Brain microvascular endothelial cell (primary cell): ENCODE measurements around the gene KAT14.
A peak's percentile ranks its signal among the peaks of the same experiment; 100 is the strongest.
"Not testable (repeated sequence)": the region's sequence is repeated elsewhere in the genome, so short reads cannot be mapped to it uniquely, and the experiment has no call there.

ENCODE experiments used
- DNase-seq: peaks from one replicate; pipeline ENCODE4 v3.0.0-alpha.2; 2020
- H3K27ac ChIP-seq: fragments of 250-450 bp; sonication (Bioruptor Pico); 2 replicates; pipeline ENCODE4 v1.5.1; 2020; ENCODE audit warnings: mild to moderate bottlenecking, moderate library complexity
- H3K27me3 ChIP-seq: fragments of 250-450 bp; sonication (Bioruptor Pico); replicated peaks from 2 replicates; pipeline ENCODE4 v1.5.1; 2020; ENCODE audit warnings: mild to moderate bottlenecking
- H3K36me3 ChIP-seq: fragments of 250-450 bp; sonication (Bioruptor Pico); replicated peaks from 2 replicates; pipeline ENCODE4 v1.5.1; 2020; ENCODE audit warnings: mild to moderate bottlenecking
- H3K4me3 ChIP-seq: 2 replicates; pipeline ENCODE4 v1.5.1; 2011; ENCODE audit warnings: low read depth, mild to moderate bottlenecking, control low read depth, low read length, moderate library complexity
- CTCF ChIP-seq: IDR thresholded peaks from 2 replicates; pipeline ENCODE4 v1.5.1; 2011; ENCODE audit warnings: low read depth, mild to moderate bottlenecking, moderate library complexity, low read length, control low read depth, inconsistent platforms; ENCODE audit errors: missing control alignments
- in situ Hi-C: cut with HindIII; loops from 2 replicates; pipeline ENCODE4 v1.10.0; 2017; ENCODE audit warnings: low sequenced_read_pairs, low pct_ligation_motif_present

The KAT14 gene

GRCh38 chr20:18137412-18138265 is at the start of gene KAT14, which contains the start of gene PET117:
Gene KAT14, plus strand, starts transcription at chr20:18137863. Its CDS starts 4,798 bp downstream, at chr20:18142661.
Gene PET117, plus strand, starts transcription at chr20:18137863. Its CDS starts 93 bp downstream, at chr20:18137956.
- Histone ChIP-seq H3K27me3 (no peaks in the 10 kb centered on the region), H3K4me3 (peak within 1 kb of the TSS; percentile 86), H3K36me3 (peaks cover 3% of the 10 kb centered on the region), H3K27ac (peak within 1 kb of the TSS; percentile 63)
- in situ Hi-C loops, result no loop called here
- TF ChIP-seq CTCF, result no peak
- DNase-seq, result peak; percentile 85

- H3K27ac ChIP-seq, in situ Hi-C loops, DNase-seq, H3K4me3 ChIP-seq, H3K27me3 ChIP-seq, H3K36me3 ChIP-seq: not testable (repeated sequence)
These were observed 49.4 kb upstream of the KAT14 start for GRCh38 chr20:18088298-18088697.

- H3K4me3 ChIP-seq, H3K27me3 ChIP-seq, H3K36me3 ChIP-seq, H3K27ac ChIP-seq, in situ Hi-C loops, DNase-seq: not testable (repeated sequence)
These were observed 48.8 kb upstream of the KAT14 start for GRCh38 chr20:18088841-18089240.

GRCh38 chr20:18090044-18090443 is 47.6 kb upstream of the KAT14 start:
- no peak for DNase-seq
- Histone ChIP-seq H3K36me3 (no peaks in the 10 kb centered on the region), H3K27ac (no peak overlapping the region), H3K27me3 (no peaks in the 10 kb centered on the region), H3K4me3 (no peak overlapping the region)
- in situ Hi-C loops, result no loop called here
- TF ChIP-seq CTCF, result no peak

- Histone ChIP-seq H3K27ac (no peak overlapping the region), H3K36me3 (no peaks in the 10 kb centered on the region), H3K27me3 (no peaks in the 10 kb centered on the region), H3K4me3 (no peak overlapping the region)
- DNase-seq, result no peak
- TF ChIP-seq CTCF, result no peak
- in situ Hi-C loops, result no loop called here
These were observed 47.2 kb upstream of the KAT14 start for GRCh38 chr20:18090477-18090876.

- H3K27me3 ChIP-seq, result no peaks in the 10 kb centered on the region
- no peak for TF ChIP-seq CTCF
- DNase-seq, result no peak
- H3K36me3 ChIP-seq, result no peaks in the 10 kb centered on the region
- in situ Hi-C loops, result no loop called here
- H3K4me3 ChIP-seq, result no peak overlapping the region
- no peak overlapping the region for H3K27ac ChIP-seq
These were observed 46.0 kb upstream of the KAT14 start for GRCh38 chr20:18091623-18092022.

- no peak for DNase-seq
- Histone ChIP-seq H3K4me3 (no peak overlapping the region), H3K27me3 (no peaks in the 10 kb centered on the region), H3K27ac (no peak overlapping the region), H3K36me3 (no peaks in the 10 kb centered on the region)
- in situ Hi-C loops, result no loop called here
- no peak for TF ChIP-seq CTCF
These were observed 44.8 kb upstream of the KAT14 start for GRCh38 chr20:18092890-18093289.
